Measurements from ENCODE around the gene ATP6V1E1. TPM values are rescaled to one million over a fixed set of nuclear protein-coding genes. Genes with fewer than 3 reads are reported as not detected.
A peak's percentile ranks its signal among the peaks of the same experiment; 100 is the strongest.

The ATP6V1E1 gene
- total RNA-seq, 1 experiment from 2014 or later, result 89.2 TPM

DNA sequence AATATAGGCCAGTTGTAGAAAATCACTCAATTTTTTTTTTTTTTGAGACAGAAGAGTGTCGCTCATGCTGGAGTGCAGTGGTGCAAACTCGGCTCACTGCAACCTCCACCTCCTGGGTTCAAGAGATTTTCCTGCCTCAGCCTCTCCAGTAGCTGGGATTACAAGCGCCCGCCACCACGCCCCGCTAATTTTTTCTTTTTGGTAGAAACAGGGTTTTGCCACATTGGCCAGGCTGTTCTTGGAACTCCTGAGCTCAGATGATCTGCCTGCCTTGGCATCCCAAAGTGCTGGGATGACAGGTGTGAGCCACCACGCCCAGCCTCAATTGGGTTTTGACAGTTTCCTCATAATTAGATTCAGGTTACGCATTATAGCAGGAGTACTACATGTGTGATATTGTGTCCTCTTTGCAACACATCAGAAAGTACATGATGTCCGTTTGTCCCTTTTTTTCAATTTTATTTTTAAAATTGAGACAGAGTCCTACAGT, 2.6 kb upstream of the ATP6V1E1 start:
- H3K27me3 ChIP-seq (ENCODE audit: insufficient read depth, low read length), result no peaks in the 10 kb centered on the region
- peaks cover 10% of the 10 kb centered on the region; the same call in 1 of the 2 replicates for H3K79me2 ChIP-seq (ENCODE audit: insufficient read depth, low read length)
- no peak overlapping the region for H2BK120ac ChIP-seq (ENCODE audit: low read depth, low read length, poor library complexity, severe bottlenecking)
- H3K27ac Mint-ChIP-seq, result peak overlapping the region in 2 of 3 experiments; percentile 11 to 61; a peak in 1 of 7 replicates
- H2BK5ac ChIP-seq (ENCODE audit: insufficient read length, low read length), result no peak overlapping the region
- H3K4me2 ChIP-seq (ENCODE audit: insufficient read depth, insufficient read length, low read length), result no peak overlapping the region
- no peaks in the 10 kb centered on the region for H3K4me1 ChIP-seq (ENCODE audit: insufficient read depth, low read length)
- H3K56ac ChIP-seq (ENCODE audit: insufficient read length, low read depth, low read length), result no peak overlapping the region
- TF ChIP-seq CTCF (conservative IDR thresholded peaks at IDR 0.05), result no peak
- H2BK15ac ChIP-seq (ENCODE audit: low read depth, low read length), result no peak overlapping the region
- H3K27ac ChIP-seq (ENCODE audit: insufficient read length, low read depth, low read length), result no peak overlapping the region
- no peak for DNase-seq
- H4K5ac ChIP-seq (ENCODE audit: insufficient read length, low read depth, low read length), result no peak overlapping the region
- no peaks in the 10 kb centered on the region for H4K20me1 ChIP-seq (ENCODE audit: control insufficient read depth, insufficient read depth, insufficient read length)
- 0 out of 4 replicates have a peak, but pooled peaks cover 0 to 3% of the 10 kb centered on the region in 2 experiments for H3K4me1 Mint-ChIP-seq
- no peak overlapping the region for H3K23ac ChIP-seq (ENCODE audit: insufficient read length, low read depth, low read length)
- peaks cover 8% of the 10 kb centered on the region for H3K79me1 ChIP-seq (ENCODE audit: insufficient read depth, low read depth, low read length, poor library complexity, severe bottlenecking)
- H3K9me3 ChIP-seq (ENCODE audit: control insufficient read depth, low read depth, low read length), result no peaks in the 10 kb centered on the region
- H3K4me3 Mint-ChIP-seq, result no peak overlapping the region
- no peak overlapping the region for H4K8ac ChIP-seq (replicated peaks; ENCODE audit: insufficient read length, low read depth, low read length)
- H3K9me3 Mint-ChIP-seq, result no peaks in the 10 kb centered on the region
- no peak overlapping the region for H3T11ph ChIP-seq (ENCODE audit: low read length)
- H2AK5ac ChIP-seq (ENCODE audit: insufficient read length, low read length), result no peak overlapping the region
- H4K91ac ChIP-seq (ENCODE audit: insufficient read length, low read depth, low read length), result no peak overlapping the region
- no peak overlapping the region for H3K14ac ChIP-seq (ENCODE audit: insufficient read depth, low read length)
- H2BK20ac ChIP-seq (ENCODE audit: low read depth, low read length, poor library complexity, severe bottlenecking), result no peak overlapping the region
- no peak overlapping the region for H3K9ac ChIP-seq (ENCODE audit: extremely low read depth, insufficient read length, low read length)
- no peak overlapping the region for H2BK12ac ChIP-seq (ENCODE audit: insufficient read length, low read depth, low read length)
- no CpG with 5 or more reads among the region's 9 CpGs for WGBS (ENCODE audit: extremely low coverage, insufficient read length, low lambda C conversion rate)
- no peak overlapping the region for H2AFZ ChIP-seq (ENCODE audit: low read length)
- no peaks in the 10 kb centered on the region for H3K27me3 Mint-ChIP-seq (ENCODE audit: low read depth)
- H3K36me3 Mint-ChIP-seq (ENCODE audit: insufficient read depth in 1 of 3, low read depth in 3 of 3), result peaks cover 0 to 3% (median 2%) of the 10 kb centered on the region in 3 experiments; a peak in 3 of 7 replicates
- H3K18ac ChIP-seq (ENCODE audit: insufficient read length, low read depth, low read length), result no peak overlapping the region
- H3K23me2 ChIP-seq (ENCODE audit: insufficient read length, low read depth, low read length, poor library complexity, severe bottlenecking), result no peaks in the 10 kb centered on the region
- H3K4ac ChIP-seq (ENCODE audit: low read depth, low read length), result no peak overlapping the region
